Right forelimb (tissue), 1 donor: ENCODE data around the gene GGN.
"Not testable (repeated sequence)": the region's sequence is repeated elsewhere in the genome, so short reads cannot be mapped to it uniquely, and the experiment has no call there.

Source experiments
- DNase-seq: peaks from one replicate; pipeline ENCODE4 v3.0.0-alpha.2; 2018

Gene GGN

DNA sequence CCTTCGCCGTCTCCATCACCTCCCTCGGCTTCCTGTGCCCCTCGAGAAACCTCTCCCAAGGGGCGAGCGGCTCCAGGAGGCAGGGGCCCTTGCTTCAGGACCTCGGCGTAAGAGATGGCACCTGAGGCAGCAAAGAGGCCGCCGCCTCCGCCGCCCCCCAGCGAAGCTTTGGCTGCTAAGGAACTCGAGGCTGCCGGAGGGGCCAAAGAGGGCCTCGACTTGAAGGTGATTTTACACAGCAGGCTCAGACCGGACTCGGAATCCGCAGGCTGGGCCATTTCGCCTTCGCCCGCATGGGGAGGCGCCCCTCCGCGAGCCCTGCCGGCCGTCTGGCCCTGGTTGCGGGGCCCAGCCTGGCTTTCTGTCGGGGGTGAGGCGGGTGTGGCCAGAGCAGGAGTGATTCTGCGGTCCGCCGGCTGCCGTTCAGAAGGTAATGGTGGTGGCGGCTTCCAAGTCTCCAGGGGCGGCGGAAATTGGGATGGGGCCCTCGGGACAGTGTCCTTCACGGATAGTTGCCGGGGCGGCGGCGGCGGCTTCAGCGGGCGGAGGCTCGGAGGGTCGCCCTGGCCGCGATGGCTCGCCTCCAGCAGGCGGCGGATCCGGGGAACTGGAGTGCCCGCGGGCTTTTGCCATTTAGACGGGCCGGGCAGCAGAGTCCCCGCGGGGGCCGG is 1.4 kb downstream of the GGN start:
- DNase-seq = no peak

DNA sequence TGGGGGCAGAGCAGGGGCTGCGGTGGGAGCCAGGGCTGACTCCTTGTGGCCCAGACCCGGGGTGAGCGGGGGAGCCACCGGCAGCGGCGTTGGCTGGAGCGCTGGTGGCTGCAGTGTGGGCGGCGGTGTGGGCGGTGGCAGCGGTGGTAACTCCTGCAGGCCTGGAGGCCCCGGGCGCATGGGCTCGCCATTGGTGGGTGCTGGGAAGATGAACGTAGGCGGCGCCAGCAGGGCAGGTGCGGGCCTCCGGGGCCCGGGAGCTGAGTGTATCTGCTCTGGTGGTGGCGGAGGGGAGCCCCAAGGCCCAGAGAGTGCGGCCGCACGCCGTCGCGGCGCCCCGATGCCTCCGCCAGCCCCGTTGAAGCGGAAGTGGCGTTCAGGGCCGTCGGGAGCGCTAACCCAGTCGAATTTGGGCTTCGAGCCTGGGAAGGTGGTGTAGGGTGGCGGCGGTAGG is 2.0 kb downstream of the GGN start:
- DNase-seq = no peak

DNA sequence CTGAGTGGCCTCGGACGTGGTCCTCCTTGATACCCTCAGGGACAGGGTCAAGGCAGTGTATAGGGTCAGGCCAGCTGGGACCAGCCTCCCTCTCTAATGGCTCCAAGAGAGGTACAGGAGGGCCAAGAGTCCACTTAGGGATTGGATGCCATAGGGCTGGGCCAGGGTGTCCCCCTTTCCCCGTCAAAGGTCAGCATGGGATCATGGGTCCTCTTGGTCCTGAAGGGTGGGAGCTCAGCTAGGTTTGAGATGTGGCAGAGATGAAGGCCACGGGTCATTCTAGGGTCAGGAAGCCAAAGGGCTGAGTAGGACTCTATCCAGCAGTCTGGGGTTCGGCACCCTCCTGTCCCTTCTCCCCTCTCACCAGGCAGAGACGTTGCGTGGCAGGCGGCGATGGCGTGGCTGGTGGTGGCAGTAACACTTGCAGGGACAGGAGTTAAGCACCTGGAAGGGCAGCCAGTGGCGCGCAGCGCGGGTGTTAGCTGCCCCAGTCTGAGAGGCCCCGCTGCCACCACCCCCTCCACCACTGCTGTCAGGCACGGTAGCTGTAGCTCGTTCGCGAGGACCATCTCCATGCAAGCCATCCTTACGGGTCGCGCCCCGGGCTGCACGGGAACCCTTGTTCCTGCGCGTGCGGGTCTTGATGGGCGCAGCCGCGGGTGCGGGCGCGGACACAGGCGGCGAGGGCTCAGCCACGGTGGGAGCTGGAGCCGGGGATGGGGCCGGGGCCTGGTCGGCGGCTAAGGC is 2.6 kb downstream of the GGN start:
- DNase-seq = no peak

DNA sequence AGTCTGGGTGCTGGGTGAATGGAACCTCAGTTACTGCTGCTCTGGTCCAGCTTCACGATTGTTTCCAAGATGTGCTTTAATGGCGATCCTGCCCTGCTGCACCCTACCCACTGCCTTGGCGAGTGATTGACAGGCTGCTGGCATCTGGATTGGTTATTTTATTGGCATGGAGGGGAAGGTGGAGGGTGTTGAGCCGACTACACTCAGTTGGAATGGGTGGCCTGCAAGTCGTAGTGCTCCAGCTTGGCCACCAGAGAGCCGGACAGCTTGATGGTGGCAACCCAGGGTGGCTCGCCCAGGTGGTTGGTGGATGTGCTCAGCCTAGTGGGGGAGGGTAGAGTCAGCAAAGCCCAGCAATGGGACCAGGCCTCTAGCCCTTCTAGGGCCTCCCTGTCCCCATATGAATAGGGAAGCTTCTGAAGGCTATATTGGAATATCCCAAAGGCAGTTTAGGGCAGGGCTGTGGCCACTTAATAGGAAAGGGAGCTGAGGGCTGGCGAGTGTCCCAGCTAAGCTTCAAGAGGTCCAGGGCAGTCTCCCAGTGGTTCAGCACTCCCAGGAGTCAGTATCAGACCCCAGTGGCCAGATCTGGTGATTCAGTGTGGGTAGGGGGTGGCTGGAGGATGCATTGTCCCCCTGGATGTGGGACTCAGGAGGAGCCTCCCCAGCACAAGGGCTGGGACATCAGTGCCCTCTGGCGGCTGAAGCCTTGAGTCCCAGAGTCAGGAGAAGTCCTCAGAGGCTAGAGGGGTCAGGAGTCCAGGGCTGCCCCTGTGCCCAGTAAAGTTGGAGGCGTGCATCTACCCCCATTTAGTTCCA is 3.4 kb downstream of the GGN start:
- DNase-seq = no peak

DNA sequence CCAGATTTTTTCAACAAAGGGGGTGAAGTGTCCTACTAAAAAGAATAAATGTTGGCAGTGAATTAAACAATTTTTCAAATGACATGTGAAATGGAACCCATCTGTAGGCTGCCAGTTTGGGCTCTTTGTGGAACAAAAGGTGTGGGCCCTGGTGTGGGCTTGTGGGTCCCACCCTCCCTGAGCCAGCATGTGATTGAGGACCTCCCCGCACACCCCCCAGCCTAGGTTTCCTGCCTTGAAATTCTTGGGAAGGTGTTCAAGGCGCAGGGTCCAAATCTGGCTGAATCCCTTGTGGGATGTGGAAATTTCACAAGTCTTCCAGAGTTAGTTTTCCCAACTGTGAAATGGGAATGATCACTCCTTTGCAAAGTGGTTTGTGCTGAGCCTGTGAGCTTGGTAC is 4.1 kb downstream of the GGN start:
- no peak for DNase-seq

DNA sequence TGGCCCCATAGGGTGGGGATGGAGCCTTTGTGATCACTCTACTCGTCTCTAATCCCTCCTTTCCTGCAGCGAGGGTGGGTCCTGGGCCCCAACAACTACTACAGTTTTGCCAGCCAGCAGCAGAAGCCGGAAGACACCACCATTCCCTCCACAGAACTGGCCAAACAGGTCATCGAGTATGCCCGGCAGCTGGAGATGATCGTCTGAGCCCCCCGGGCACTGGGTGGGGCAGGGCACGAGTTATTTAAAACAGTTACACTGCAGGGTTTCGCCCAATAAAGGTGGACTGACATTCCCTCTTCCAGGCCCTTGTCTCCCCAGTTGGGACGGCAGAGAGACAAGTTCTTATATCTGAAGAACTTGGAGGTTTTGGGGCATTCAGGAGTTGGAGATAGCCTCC is 4.7 kb downstream of the GGN start:
- no peak for DNase-seq

DNA sequence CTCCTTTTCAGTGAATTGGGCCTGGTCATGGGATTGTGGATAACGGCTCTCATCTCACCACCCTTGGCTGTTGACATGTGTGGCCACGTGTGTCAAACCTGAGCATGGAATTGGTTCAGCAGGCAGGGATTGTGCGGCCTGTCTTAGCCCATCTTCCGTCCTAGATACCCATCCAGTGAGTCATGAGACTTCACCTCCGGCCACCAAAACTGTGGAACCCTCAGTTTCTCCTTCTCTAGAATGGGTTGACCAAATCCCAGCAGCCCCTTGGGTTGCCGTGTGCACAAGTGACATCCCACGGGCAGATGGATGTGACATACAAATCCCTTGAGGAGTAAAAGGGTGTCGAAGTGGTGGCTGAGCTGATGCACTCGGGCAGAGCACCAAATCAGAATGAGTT is 6.7 kb downstream of the GGN start:
- DNase-seq = no peak

DNA sequence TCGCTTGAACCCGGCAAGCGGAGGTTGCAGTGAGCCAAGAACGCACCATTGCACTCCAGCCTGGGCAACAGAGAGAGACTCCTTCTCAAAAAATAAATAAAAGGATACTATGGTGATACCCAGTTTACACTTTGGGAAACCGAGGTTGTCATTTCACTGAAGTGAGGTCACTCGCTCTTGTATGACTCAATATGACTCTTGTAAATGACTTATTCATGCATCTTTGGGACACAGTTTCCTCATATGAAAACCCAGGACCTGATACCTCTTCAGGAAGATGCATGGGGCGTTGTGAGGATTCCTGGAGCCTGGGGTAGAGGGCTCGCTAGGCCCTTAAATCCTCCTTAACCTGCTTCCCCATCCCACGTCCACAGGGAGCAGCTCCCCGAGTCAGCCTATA is 9.0 kb downstream of the GGN start:
- no peak for DNase-seq

DNA sequence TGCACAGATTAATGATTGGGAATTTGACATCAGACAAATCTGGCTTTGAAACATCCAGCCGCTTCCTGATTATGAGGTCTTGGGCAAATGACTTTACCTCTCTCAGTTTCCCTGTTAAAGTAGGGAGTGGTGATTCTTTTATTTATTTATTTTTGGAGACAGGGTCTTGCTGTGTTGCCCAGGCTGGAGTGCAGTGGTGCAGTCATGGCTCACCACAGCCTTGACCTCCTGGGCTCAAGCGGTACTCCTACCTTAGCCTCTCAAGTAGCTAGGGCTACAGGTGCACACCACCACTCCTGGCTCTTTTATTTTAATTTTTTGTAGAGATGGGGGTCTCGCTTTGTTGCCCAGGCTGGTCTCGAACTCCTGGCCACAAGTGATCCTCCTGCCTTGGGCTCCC is 10.8 kb downstream of the GGN start:
- DNase-seq = no peak

DNA sequence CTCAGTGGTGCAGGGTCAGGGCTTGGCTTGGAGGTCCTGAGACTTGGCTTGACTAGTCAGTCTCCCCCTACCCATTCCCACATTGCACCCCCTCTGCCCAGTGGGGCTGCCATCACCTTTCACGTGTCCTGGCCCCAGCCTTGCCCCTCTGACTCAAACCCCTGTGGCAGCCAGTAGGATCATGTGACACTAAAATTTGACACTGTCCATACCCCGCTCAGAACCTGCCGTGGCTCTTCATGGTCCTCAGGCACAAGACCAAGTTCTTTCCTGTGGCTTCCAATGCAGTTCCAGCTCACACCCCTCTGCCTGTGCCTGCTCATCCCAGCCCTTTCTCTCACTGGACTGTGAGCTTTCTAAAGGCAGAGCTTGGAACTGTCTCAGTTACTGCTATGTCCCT is 11.3 kb downstream of the GGN start:
- no peak for DNase-seq

DNA sequence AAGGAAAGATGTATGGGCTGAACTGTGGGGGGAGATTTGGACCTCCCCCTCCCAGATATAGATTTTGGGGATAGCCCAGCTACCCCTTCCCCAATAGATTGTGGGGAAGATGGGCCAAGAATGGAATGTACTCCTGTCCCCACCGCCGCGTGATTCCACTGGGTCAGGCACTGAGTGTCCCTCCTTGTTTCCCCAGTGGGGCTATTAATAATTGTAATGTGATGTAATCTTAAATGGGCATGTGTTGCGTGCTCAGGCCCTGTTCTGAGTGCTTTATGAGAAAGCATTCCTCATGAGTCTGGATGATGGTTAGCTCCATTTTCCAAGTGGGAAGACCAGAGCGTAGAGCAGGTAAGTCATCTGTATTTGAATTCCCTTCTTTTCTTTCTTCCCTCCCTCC is 12.1 kb downstream of the GGN start:
- no peak for DNase-seq

DNA sequence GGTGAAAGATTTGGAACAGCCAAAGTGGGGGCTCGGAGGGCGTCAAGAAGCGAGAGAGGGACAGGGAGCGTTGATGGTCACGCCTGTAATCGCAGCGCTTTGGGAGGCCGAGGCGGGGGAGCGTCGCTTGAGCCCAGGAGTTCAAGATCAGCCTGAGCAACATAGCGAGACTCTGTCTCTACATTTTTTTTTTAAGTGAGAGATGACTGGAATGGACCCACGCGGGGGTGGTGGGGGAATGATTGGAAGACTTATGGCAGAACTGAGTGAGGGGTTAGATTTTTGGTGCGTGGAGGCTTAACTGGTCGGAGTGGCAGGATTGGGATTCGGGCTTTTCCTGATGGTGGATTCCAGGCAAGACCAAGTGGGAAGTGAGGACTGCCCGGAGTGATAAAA is 12.7 kb downstream of the GGN start:
- no peak for DNase-seq

DNA sequence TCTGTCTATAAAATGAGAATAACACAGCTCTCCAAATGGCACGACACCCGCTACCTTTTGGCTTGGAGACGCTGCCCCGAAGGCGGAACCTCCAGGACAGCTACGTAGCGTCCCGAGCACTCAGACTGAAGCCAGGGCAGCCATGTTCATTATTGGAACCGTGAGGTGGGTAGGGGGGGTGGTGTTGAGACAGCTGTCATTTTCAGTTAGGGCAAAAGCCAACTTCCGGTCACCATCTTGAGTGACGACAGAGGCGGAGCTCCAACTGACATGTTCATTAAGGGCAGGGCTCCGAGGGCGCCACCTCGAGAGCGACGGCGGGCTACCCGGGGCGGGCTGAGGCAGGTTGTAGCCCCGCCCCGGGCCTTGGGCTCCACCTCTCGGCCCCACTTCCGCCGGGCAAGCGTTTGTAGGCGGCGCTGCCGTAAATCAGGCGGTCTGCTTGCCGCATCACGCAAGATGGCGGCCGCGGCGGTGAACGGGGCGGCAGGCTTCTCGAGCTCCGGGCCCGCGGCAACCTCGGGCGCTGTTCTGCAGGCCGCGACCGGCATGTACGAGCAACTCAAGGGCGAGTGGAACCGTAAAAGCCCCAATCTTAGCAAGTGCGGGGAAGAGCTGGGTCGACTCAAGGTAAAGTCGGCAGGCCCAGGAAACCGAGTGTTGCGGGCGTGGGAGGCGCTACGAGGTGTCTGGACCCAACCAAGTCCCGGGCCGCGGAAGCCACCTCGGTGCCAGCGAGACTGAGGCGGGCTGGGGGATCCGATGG is 13.3 kb downstream of the GGN start, which contains the start of gene PSMD8:
PSMD8 (plus strand) TSS at position 240 of the 766 bp plus-strand sequence; CDS start at position 271, 31 bp downstream.
- DNase-seq = peak; percentile 99

DNA sequence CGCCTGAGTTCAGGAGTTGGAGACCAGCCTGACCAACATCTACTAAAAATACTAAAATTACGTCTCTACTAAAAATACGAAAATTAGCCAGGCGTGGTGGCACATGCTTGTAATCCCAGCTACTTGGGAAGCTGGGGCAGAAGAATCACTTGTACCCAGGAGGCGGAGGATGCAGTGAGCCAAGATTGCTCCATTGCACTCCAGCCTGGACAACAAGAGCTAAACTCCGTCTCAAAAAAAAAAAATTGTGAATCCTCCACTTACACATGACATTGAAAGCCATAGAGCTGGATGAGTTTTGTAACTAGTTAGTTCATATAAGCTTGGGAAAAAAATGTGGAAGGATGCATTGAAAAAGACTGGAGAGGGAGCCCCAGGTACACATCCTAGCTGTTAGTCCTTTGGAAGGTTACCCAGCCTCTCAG is 13.9 kb downstream of the GGN start:
- no peak for DNase-seq

DNA sequence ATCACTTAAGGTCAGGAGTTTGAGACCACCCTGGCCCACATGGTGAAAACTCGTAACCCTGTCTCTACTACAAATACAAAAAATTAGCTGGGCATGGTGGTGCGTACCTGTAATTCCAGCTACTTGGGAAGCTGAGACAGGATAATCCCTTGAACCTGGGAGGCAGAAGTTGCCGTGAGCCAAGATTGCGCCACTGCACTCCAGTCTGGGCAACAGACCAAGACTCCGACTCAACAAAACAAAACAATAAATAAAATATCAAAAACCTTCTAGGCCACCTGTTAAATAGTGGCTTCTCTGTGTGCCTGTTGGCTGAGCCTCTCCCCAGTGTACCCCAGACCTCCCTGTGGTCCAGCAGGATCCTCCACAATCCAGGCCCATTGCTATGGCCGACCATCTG is 16.8 kb downstream of the GGN start:
- no peak for DNase-seq

DNA sequence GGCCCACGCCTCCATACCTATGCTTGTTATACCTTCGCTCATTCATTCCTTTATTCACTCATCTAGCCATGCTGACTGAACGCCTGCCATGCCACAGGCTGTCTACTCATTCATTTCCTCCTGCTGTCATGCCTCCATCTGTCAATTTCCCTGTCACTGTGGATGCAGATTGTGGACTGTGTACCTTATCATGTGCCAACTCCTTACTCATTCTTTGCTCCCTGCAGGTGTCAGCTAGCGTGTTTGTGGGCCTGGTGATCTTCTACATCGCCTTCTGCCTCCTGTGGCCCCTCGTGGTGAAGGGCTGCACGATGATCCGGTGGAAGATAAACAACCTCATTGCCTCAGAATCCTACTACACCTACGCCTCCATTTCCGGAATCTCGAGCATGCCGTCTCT is 17.5 kb downstream of the GGN start:
- no peak for DNase-seq

DNA sequence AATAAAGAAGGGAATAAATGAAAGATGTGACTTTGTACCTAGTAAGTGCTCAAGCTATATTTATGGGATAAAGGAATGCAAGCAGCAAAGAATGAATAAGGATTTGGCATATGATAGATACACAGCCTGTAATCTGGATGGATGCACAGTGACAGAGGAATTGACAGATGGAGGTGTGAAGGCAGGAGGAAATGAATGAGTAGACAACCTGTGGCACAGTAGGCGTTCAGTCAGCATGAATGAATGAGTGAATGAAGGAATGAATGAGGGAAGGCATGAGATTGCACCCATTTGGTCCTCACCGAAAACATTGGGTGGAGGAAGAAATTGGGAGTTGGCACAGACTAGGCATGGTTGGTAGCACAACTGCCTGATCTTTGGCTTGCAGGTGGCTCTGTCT is 18.2 kb downstream of the GGN start:
- no peak for DNase-seq

DNA sequence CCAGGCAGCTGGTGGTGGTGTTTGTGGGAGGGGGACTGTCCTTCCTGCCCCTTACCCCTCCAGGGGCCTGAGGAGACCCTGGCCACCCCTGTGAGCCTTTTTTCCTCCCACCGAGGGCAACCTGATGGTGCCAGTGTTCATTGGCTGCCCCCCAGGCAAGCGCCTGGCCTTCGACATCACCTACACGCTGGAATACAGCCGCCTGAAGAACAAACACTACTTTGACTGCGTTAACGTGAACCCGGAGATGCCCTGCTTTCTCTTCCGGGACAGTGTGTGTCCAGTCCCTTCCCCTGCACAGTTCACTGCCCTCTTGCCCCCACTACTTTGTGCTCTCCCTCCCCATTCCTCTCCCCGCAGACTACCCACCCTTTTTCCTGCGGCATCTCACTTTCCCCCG is 20.8 kb downstream of the GGN start:
- DNase-seq = no peak

DNA sequence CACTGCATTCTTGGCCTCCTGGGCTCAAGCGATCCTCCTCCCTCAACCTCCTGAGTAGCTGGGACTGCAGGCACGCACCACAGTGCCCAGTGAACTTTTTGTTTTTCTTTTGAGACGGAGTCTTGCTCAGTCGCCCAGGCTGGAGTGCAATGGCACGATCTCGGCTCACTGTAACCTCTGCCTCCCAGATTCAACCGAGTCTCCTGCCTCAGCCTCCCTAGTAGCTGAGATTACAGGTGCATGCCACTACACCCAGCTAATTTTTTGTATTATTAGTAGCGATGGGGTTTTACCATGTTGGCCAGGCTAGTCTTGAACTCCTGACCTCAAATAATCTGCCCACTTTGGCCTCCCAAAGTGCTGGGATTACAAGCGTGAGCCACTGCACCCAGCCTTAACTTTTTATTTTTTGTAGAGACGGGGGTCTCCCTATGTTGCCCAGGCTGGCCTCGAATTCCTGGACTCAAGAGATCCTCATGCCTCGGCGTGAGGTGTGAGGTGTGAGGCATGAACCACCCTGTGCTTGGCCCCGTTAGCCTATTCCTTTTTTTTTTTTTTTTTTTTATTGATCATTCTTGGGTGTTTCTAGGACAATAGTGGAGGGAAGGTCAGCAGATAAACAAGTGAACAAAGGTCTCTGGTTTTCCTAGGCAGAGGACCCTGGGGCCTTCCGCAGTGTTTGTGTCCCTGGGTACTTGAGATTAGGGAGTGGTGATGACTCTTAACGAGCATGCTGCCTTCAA is 24.7 kb downstream of the GGN start:
- not testable (repeated sequence) for DNase-seq

DNA sequence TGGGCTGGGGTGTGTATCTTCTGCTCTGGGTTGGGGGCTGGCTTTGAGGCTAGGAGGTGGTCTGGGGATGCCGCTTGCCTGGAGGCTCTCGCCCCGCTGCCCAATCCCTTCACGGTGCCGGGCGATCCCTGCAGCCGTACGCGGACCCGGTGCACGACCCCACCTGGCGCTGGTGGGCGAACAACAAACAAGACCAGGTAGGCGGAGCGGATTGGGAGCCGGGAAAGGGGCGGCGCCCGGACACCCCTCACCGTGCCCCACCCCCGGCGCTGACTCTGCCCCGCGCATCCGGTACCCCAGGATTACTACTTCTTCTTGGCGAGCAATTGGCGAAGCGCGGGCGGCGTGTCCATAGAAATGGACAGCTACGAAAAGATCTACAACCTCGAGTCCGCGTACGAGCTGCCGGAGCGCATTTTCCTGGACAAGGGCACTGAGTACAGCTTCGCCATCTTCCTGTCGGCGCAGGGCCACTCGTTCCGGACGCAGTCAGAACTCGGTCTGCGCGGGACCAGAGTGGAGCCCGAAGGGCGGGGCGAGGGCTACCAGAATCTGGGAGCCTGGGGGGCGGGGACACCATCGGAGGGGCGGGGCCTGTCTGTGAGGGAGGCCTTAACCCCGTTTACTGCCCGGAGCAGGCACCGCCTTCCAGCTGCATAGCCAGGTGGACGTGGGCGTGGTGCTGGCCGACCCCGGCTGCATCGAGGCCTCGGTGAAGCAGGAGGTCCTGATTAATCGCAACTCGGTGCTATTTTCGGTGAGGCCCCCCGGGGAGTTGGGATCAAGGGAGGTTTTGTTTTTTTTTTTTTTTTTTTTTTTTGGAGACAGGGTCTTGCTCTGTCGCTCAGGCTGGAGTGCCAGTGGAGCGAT is 25.5 kb downstream of the GGN start:
- peak; percentile 75 for DNase-seq

DNA sequence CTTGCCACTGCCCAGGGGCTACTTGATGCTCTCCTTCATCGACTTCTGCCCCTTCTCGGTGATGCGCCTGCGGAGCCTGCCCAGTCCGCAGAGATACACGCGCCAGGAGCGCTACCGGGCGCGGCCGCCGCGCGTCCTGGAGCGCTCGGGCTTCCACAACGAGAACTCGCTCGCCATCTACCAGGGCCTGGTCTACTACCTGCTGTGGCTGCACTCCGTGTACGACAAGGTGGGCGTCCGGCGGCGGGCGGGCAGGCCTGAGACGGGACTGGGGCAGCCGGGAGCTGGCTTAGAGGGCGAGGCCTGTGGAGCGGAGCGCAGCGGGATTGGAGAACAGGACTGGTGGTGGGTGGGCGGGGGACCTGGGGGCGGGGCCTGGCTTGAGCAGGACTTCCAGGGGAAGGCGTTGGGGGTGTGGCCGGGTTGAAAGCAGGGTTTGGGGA is 26.2 kb downstream of the GGN start:
- DNase-seq = peak; percentile 85
